Sigmoid colon (tissue), 7 donors: Measurements from ENCODE around the gene DCAF4. TPM values are rescaled to one million over a fixed set of nuclear protein-coding genes. Genes with fewer than 3 reads are reported as not detected.

ENCODE experiments used
- DNase-seq: peaks from one replicate; pipeline ENCODE4 v3.0.0-alpha.2; 2019
- H3K27ac ChIP-seq, 4 donors: fragments of 200-600 bp; sonication (generic); one replicate each; pipeline ENCODE4 v1.5.1; 2016 to 2019; ENCODE audit warnings: mild to moderate bottlenecking in 1 of 4
- H3K27me3 ChIP-seq, 3 donors: fragments of 200-600 bp; sonication (generic); one replicate each; pipeline ENCODE4 v1.5.1; 2019; ENCODE audit warnings: mild to moderate bottlenecking in 1 of 3
- H3K36me3 ChIP-seq, 4 donors: fragments of 200-600 bp; sonication (generic); one replicate each; pipeline ENCODE4 v1.5.1; 2016 to 2019
- H3K4me1 ChIP-seq, 4 donors: fragments of 200-600 bp; sonication (generic); one replicate each; pipeline ENCODE4 v1.5.1; 2017 to 2019
- H3K4me3 ChIP-seq, 4 donors: fragments of 200-600 bp; sonication (generic); one replicate each; pipeline ENCODE4 v1.5.1; 2017 to 2019; ENCODE audit warnings: mild to moderate bottlenecking in 2 of 4, moderate library complexity in 1 of 4
- H3K9me3 ChIP-seq, 4 donors: fragments of 200-600 bp in 3 of 4; sonication (generic) in 3 of 4; one replicate each; pipeline versions ENCODE4 v1.5.1 to v1.6.1; 2013 to 2019
- CTCF ChIP-seq, 4 experiments: fragments of 450-650 bp in 3 of 4; fragments of 200-600 bp in 1 of 4; IDR thresholded peaks; one replicate each; pipeline ENCODE4 v1.5.1; 2016 to 2019; ENCODE audit warnings: antibody characterized with exemption in 4 of 4, mild to moderate bottlenecking in 3 of 4, moderate library complexity in 2 of 4
- EP300 ChIP-seq, 4 donors: sonication (generic); formaldehyde crosslinking; IDR thresholded peaks; one replicate each; pipeline ENCODE4 v1.6.1; 2017; ENCODE audit warnings: antibody characterized with exemption in 4 of 4
- POLR2A ChIP-seq, 2 donors: fragments of 450-650 bp; IDR thresholded peaks; one replicate each; pipeline ENCODE4 v1.6.1; 2016; ENCODE audit warnings: antibody characterized with exemption in 2 of 2, mild to moderate bottlenecking in 2 of 2, moderate library complexity in 2 of 2
- POLR2AphosphoS5 ChIP-seq, 4 donors: sonication (generic); formaldehyde crosslinking; IDR thresholded peaks; one replicate each; pipeline ENCODE4 v1.6.1; 2017; ENCODE audit warnings: antibody characterized with exemption in 4 of 4
- WGBS, 2 donors: extraction: QIAGEN DNeasy Blood & Tissue Kit; methylation state at CpG; one replicate each; pipeline ENCODE4 v1.1.7; 2013; 5-methylcytosine and 5-hydroxymethylcytosine counted together
- intact Hi-C: fragments of 100-400 bp; cut with DNase I; formaldehyde crosslinking; loops from one replicate; pipeline ENCODE4 v1.15.1; 2023
- polyA plus RNA-seq, 3 donors: library from polyadenylated mRNA; stranded (reverse); fragments of 200-250 nt; gene quantifications; one replicate each; pipeline ENCODE4 v1.2.3, GENCODE V29; 2013
- total RNA-seq, 4 donors: library from RNA; depleted of rRNA; stranded (reverse); fragments of >200 nt; gene quantifications; one replicate each; pipeline ENCODE4 v1.1.0, GENCODE V29; 2016
- donor health status: healthy with polysubstance abuse.
- donor health status: Bipolar disorder and iron deficiency.
- donor health status: healthy.

Gene DCAF4
- total and polyA plus RNA-seq, 7 donors, result 5.8 to 20.9 (median 13.2) TPM

- H3K36me3 ChIP-seq, result no peaks in the 10 kb centered on the region
- H3K27me3 ChIP-seq, result peaks cover 0 to 4% (median 0%) of the 10 kb centered on the region in 3 donors
- H3K4me3 ChIP-seq, result no peak overlapping the region
- no peak overlapping the region for H3K27ac ChIP-seq
- intact Hi-C loops, result loop anchor here (10.0 kb wide), 1 partner anchor 157 kb away; no protein-coding TSS in a partner anchor
- WGBS, 2 donors, result 77 to 88% methylated on average over 3 of the region's 3 CpGs
- H3K4me1 ChIP-seq, result no peaks in the 10 kb centered on the region
- no peak for TF ChIP-seq EP300 (IDR thresholded peaks at IDR 0.05)
- TF ChIP-seq POLR2A (IDR thresholded peaks at IDR 0.05), result no peak
- TF ChIP-seq POLR2AphosphoS5 (IDR thresholded peaks at IDR 0.05), result no peak
- no peak for TF ChIP-seq CTCF (IDR thresholded peaks at IDR 0.05)
- no peaks in the 10 kb centered on the region for H3K9me3 ChIP-seq
- DNase-seq, result no peak
Measured at GRCh38 chr14:72901361-72901760, 24.9 kb upstream of the DCAF4 start.

GRCh38 chr14:72902801-72903530 lies 23.3 kb upstream of the DCAF4 start:
- peaks cover 0 to 8% (median 4%) of the 10 kb centered on the region in 4 donors for H3K4me1 ChIP-seq
- peaks cover 0 to 4% (median 0%) of the 10 kb centered on the region in 3 donors for H3K27me3 ChIP-seq
- no peaks in the 10 kb centered on the region for H3K36me3 ChIP-seq
- H3K9me3 ChIP-seq, result no peaks in the 10 kb centered on the region
- no peak for DNase-seq
- TF ChIP-seq EP300 (IDR thresholded peaks at IDR 0.05) (no peak), CTCF (IDR thresholded peaks at IDR 0.05) (no peak), POLR2AphosphoS5 (IDR thresholded peaks at IDR 0.05) (no peak), POLR2A (IDR thresholded peaks at IDR 0.05) (no peak)
- WGBS, 2 donors, result 92 to 94% methylated on average over 5 of the region's 5 CpGs
- no peak overlapping the region for H3K27ac ChIP-seq
- intact Hi-C loops, result loop anchor here (10.0 kb wide), 1 partner anchor 158 kb away; no protein-coding TSS in a partner anchor
- no peak overlapping the region for H3K4me3 ChIP-seq

GRCh38 chr14:72903716-72904115 lies 22.5 kb upstream of the DCAF4 start:
- 45 to 52% methylated on average over 1 of the region's 1 CpG for WGBS, 2 donors
- H3K27ac ChIP-seq, result no peak overlapping the region
- TF ChIP-seq EP300 (IDR thresholded peaks at IDR 0.05), result no peak
- TF ChIP-seq POLR2AphosphoS5 (IDR thresholded peaks at IDR 0.05), result no peak
- TF ChIP-seq CTCF (IDR thresholded peaks at IDR 0.05), result no peak
- TF ChIP-seq POLR2A (IDR thresholded peaks at IDR 0.05), result no peak
- no peak for DNase-seq
- H3K4me3 ChIP-seq, result no peak overlapping the region
- intact Hi-C loops, result loop anchor here (10.0 kb wide), 1 partner anchor 159 kb away; no protein-coding TSS in a partner anchor
- no peaks in the 10 kb centered on the region for H3K36me3 ChIP-seq
- peaks cover 0 to 4% (median 0%) of the 10 kb centered on the region in 3 donors for H3K27me3 ChIP-seq
- H3K4me1 ChIP-seq, result peaks cover 0 to 13% (median 5%) of the 10 kb centered on the region in 4 donors
- no peaks in the 10 kb centered on the region for H3K9me3 ChIP-seq

GRCh38 chr14:72904218-72904617 lies 22.0 kb upstream of the DCAF4 start:
- TF ChIP-seq CTCF (IDR thresholded peaks at IDR 0.05) (no peak), POLR2A (IDR thresholded peaks at IDR 0.05) (no peak), POLR2AphosphoS5 (IDR thresholded peaks at IDR 0.05) (no peak), EP300 (IDR thresholded peaks at IDR 0.05) (no peak)
- H3K27me3 ChIP-seq, result peaks cover 0 to 4% (median 0%) of the 10 kb centered on the region in 3 donors
- no peaks in the 10 kb centered on the region for H3K36me3 ChIP-seq
- DNase-seq, result no peak
- intact Hi-C loops, result loop anchor here (10.0 kb wide), 1 partner anchor 159 kb away; no protein-coding TSS in a partner anchor
- H3K4me3 ChIP-seq, result no peak overlapping the region
- H3K9me3 ChIP-seq, result no peaks in the 10 kb centered on the region
- peaks cover 0 to 18% (median 5%) of the 10 kb centered on the region in 4 donors for H3K4me1 ChIP-seq
- WGBS, 2 donors, result 40 to 88% methylated on average over 1 of the region's 1 CpG
- H3K27ac ChIP-seq, result no peak overlapping the region
